SK-N-DZ (cell line): ENCODE data around the gene UCKL1.

Experiments used
- DNase-seq: peaks from one replicate; pipeline ENCODE4 v3.0.0-alpha.2; 2015; ENCODE audit warnings: low spot score

The UCKL1 gene

DNA sequence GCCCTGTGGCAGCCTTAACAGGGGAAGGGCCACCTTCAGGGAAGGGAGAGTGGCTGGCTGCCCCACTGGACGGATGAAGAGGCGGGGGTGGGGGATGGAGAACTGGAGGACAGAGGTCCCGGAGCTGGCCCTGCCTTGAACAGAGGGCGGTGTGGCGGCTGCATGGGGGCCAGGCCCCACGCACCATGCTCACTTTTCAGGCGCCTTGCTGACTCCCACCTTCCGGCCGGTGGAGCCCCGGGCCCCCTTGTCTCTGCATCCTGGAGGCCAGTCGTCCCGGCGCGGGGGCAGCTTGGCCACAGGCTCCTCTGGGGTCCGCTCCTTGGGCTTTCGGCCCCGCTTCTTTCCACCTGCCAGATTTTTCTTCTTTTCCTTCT lies 3.5 kb upstream of the UCKL1 start:
- DNase-seq: no peak

- DNase-seq: no peak
Observed at GRCh38 chr20:63958964-63959698, 2.9 kb upstream of the UCKL1 start.

DNA sequence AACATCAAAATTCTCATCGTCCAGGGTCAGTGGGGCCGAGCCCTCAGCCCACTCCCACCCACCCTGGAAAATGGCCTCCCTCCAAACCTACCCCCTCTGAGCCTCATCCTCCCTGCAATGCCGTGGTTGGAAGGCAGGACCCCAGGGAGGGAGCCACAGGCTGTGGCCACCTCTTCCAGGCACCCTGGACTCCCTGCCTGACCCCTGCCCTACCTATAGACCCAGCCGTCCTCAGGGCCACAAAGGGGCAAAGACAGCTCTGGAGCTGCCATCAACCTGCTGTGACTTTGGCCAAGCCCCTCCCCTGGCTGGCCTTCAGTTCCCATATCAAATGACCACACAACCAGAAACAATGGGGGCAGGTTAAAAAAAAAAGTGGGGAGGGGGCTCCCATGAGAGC lies 2.3 kb upstream of the UCKL1 start:
- no peak for DNase-seq

DNA sequence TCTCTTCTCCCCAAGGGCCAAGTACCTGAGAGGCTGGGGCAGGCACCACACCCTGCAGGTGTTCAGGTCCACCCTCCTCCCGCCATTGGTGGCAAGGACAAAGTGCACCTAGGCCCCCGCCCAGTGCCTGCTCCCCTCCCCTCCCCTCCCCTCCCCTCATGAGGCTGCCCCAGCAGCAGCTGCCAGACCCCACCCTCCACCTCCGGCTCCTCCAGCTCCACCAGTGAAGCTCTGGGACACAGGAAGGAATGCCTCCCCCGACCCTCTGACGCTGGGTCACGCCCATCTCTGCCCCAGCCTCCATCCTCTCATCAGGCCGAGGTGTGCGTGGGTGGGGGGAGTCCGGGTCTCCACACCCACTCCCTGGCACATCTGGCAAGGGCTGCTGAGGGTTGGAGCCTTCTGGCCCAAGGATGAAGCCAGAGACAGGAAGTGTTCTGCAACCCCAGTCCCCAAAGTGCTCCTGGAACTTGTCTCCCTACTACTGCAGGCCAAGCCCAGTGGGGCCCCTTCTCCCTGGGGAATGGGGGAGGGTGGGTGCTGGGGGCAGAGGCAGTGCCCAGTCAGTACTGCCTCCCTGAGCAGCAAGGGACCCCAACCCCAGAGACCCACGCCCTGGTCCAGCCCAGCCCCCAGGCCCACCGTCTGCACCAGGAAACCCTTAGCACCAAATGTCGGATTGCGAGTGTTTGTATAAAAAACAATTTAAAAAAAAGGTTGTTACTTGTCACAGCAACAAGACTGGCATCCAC lies 1.6 kb upstream of the UCKL1 start:
- peak; percentile 61 for DNase-seq

GRCh38 chr20:63957004-63957689 lies 931 bp upstream of the UCKL1 start:
- peak; percentile 89 for DNase-seq

DNA sequence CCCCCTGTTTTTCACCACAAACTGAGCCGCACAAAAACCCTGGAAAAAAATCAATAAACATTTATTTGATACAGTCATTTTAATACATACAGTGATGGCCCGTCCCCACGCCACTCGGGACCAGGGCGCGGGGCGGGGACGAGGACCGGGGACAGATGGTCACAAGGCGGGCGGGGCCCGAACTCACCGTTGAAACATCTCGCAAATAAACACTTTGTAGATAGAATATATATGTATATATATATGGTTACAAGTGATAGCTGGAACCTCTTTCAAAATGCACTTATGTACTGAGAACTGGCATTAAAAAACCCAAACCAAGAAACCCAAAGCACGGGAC lies 418 bp upstream of the UCKL1 start:
- DNase-seq: no peak

DNA sequence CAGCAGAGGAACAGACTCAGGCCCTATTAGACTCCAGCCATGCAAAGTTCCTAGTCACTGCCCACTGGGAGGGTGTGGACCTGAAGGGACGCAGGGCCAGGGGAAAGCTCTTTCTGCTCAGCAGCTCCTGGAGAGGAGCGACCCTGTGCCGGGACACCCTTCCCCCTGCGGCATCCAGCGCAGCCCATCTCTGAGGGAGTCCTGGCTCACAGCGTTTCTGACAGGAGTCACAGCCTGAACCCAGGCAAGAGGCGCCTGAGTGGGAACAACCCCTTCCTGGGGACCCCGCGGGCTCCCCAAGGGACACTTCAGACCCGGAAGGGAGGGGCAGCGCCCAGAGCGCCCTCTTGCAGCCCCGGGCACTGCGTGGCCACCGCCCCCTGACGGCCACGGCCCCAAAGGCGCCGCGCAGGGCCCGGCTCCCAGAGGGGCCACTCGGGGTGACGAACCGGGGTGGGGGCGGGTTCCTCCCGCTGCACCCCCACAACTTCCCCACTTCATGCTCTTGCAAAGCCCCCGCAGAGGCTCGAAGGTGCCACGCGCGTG lies 862 bp downstream of the UCKL1 start:
- peak; percentile 62 for DNase-seq

DNA sequence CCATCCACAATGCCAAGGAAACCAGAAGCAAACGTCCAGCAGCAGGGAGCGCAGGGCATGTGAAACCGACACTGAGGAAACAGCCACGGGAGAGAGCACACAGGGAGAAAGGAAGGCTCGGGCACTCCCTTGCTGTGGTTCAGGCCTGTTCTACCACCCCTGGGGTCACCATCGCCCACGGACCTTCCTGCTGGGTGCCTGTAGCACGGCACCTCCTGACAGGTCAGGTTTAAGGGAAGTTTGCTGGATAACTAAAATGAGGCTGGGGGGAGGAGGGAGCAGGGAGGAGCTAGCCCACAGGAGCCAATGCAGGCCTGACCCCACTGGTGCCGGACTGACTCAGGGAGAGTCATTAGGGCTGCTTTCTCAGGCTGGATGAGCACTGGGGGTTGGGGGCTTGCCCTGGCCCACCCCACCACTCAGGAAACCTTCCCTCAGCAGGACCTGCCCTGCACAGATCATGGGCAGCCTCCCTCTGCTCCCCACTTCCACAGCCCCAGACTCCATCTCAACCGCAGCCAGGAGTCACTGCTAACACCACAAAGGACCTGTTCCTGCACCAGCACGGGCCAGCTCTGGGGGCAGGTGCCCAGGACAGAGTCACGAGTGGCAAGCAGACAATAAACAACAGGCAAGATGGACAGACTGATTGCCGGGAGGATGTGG lies 2.3 kb downstream of the UCKL1 start:
- DNase-seq: no peak

DNA sequence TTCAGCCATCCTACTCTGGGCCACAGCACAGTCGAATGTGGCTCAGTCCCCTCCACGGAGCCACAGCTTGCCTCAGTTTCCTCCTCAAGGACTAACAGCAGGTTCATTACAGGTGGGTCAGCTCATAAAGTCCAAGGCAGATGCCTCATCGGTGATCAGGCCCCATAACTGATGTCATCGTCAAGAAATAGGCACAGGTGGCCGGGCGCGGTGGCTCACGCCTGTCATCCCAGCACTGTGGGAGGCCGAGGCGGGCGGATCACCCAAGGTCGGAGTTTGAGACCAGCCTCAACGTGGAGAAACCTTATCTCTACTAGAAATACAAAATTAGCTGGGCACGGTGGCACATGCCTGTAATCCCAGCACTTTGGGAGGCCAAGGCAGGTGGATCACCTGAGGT lies 3.4 kb downstream of the UCKL1 start:
- DNase-seq: no peak

- no peak for DNase-seq
Observed at GRCh38 chr20:63952210-63952535, 4.0 kb downstream of the UCKL1 start.

GRCh38 chr20:63951398-63952209 lies 4.6 kb downstream of the UCKL1 start:
- DNase-seq: no peak

- no peak for DNase-seq
Observed at GRCh38 chr20:63950701-63951397, 5.4 kb downstream of the UCKL1 start.

DNA sequence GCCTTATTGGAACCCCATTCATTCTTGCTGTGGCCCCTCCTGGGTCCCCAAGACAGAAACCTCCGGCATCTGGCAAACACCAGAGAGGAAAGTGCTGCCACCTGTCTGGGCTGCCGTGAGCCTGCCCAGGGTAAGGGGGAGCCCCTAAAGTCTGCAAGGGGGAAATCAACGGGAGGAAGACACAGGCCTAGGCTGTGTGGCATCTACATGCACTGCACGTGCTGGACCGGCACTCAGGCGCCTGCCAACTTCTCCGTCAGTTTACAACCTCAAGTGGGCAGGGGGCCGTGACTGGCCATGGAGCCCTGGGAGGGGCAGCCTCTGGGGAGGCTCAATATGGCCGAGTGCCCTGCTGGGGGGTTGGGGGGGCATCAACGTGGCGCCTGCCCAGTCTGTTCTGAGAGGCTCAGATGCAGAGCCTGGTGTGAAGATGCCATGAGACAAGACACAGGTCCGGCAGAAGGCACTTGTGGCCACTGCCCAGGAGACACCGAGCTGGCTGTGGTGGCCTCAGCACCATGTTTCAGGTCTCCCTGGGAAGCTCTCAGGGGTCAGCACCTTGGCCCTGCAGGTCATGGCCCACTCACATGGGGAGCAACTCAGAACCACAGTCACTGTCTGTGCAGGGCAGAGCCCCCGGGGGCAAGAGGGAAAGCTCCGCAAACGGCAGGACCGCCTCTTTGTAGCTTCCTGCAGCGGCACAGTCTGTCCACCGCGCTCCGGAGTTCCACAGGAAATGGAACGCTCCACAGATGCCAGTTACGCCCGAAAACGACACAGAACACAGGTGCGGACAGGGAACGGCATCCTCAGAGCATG lies 8.4 kb downstream of the UCKL1 start:
- no peak for DNase-seq

DNA sequence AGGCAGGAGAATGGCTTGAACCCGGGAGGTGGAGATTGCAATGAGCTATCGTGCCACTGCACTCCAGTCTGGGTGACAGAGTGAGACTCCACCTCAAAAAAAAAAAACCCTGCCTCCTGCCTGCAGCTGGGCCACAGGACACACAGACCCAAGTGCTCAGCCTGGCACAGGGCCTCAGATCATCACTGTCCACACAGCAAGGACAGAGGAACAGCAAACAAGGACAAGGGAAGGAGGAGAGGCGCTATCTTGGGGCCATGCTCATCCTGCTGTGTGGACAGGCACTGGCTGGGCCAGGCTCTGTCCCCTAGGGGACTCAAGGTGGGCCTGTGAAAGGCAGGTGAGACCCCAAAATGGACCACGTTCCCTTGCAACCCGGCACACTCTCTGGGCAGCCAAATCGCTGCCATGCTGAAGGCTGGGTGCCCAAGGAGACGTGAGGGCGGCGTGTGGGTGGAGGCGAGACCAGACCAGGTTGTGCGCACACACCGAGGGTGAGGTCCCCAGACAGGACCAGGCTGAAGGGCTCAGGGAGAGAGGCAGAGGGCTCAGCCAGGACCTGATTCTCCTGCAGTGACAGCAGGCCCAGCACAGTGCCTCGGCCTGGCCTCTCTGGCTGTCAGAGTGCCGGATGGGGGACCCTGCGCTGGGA lies 9.1 kb downstream of the UCKL1 start:
- DNase-seq: no peak

DNA sequence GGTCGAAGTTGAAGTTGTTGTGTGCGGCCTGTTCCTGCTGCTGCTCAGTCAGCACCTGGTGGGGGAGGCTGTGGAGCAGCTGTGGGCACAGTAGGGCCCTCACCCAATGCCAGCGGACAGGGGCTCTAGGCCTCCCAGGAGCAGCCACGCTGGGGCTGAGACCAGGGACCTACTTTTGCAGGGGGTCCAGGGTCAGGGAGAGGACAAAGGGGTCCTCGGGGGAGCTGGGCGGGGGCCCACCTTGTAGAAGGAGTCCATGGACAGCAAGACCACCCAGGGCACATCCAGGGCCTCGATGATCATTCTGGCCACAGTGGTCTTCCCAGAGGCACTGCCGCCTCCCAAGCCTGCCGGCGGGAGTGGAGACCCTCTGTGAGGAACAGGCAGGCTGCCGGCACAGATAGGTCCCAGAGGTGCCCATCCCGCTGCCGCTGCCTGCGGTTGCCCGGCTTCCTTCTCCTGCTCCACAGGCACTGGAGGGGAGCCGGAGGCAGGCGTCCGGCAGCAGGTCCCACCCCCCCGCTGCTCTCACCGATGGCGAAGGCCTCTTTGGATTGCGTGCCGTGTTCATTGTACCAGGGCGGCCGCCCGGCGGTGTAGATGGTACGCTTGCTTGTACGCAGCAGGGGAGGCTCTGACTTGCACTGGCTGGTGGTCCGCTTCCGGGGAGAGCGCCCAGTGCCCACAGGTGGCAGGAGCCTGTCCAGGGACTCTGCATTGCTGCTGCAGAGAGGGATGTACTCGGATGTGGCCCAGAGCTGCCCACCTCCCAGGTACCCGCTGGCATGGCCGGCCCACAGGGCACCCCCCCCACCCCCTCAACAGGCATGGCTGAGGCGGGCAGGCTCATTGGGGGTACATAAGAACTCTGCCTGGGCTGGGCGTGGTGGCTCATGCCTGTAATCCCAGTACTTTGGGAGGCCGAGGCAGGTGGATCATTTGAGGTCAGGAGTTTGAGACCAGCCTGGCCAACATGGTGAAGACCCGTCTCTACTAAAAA lies 10.0 kb downstream of the UCKL1 start:
- DNase-seq: no peak

- no peak for DNase-seq
Observed at GRCh38 chr20:63945031-63945658, 11.1 kb downstream of the UCKL1 start.
